K562 (cell line): Measurements from ENCODE around the gene FGD6. TPM values are rescaled to one million over a fixed set of nuclear protein-coding genes. Genes with fewer than 3 reads are reported as not detected.

ENCODE experiments used
- AFF1 ChIP-seq, 2 experiments: fragments of 450-650 bp; IDR thresholded peaks; 2 replicates each; pipeline ENCODE4 v1.6.1; 2018; ENCODE audit warnings: mild to moderate bottlenecking in 2 of 2, low read depth in 1 of 2; ENCODE audit not compliant: partially characterized antibody in 2 of 2
- ELF1 ChIP-seq: fragments of 200-800 bp; sonication (Bioruptor generic); IDR thresholded peaks from 2 replicates; pipeline ENCODE4 v1.6.1; 2016; ENCODE audit warnings: missing genetic modification characterization, missing compliant biosample characterization
- FOXM1 ChIP-seq, 2 experiments: fragments of 450-650 bp in 1 of 2; sonication (generic) in 1 of 2; formaldehyde crosslinking in 1 of 2; IDR thresholded peaks; 2 replicates each; pipeline versions ENCODE4 v1.6.1 to v1.9.0; 2017 to 2022; ENCODE audit warnings: low read depth in 2 of 2, mild to moderate bottlenecking in 2 of 2, missing genetic modification reagents in 1 of 2, moderate library complexity in 1 of 2
- ILF3 ChIP-seq: fragments of 450-650 bp; IDR thresholded peaks from 2 replicates; pipeline ENCODE4 v1.6.1; 2018; ENCODE audit warnings: antibody characterized with exemption, mild to moderate bottlenecking, moderate library complexity, borderline replicate concordance
- KAT7 ChIP-seq: sonication (generic); formaldehyde crosslinking; IDR thresholded peaks from 2 replicates; pipeline ENCODE4 v1.8.0; 2022; ENCODE audit warnings: missing genetic modification reagents, mild to moderate bottlenecking, borderline replicate concordance
- NFRKB ChIP-seq: fragments of 450-650 bp; IDR thresholded peaks from 2 replicates; pipeline ENCODE4 v1.6.1; 2016; ENCODE audit warnings: low read depth
- TEAD2 ChIP-seq: fragments of 450-650 bp; IDR thresholded peaks from 2 replicates; pipeline ENCODE4 v1.6.1; 2016; ENCODE audit warnings: missing genetic modification characterization, control low read depth, missing compliant biosample characterization
- THRB ChIP-seq: fragments of 450-650 bp; formaldehyde crosslinking; conservative IDR thresholded peaks from 2 replicates; pipeline ENCODE4 v1.4.0; 2022; ENCODE audit warnings: mild to moderate bottlenecking, missing genetic modification characterization
- ZFP1 ChIP-seq: fragments of 450-650 bp; formaldehyde crosslinking; IDR thresholded peaks from 2 replicates; pipeline ENCODE4 v1.4.0; 2020; ENCODE audit warnings: mild to moderate bottlenecking, mixed read lengths
- ZFP30 ChIP-seq: fragments of 250-450 bp; sonication (Bioruptor Pico); IDR thresholded peaks from 2 replicates; pipeline ENCODE4 v1.8.0; 2022; ENCODE audit warnings: moderate library complexity, mild to moderate bottlenecking, inconsistent platforms, borderline replicate concordance
- ZFX ChIP-seq: sonication (generic); formaldehyde crosslinking; IDR thresholded peaks from 2 replicates; pipeline ENCODE4 v1.8.0; 2022; ENCODE audit warnings: mild to moderate bottlenecking, missing genetic modification reagents, moderate library complexity
- ZMIZ1 ChIP-seq, 2 experiments: fragments of 150-350 bp in 1 of 2; IDR thresholded peaks; 2 replicates each; pipeline ENCODE4 v1.6.1; 2012 to 2016; ENCODE audit warnings: low read depth in 2 of 2, low read length in 2 of 2, mild to moderate bottlenecking in 1 of 2, moderate library complexity in 1 of 2
- ZNF584 ChIP-seq: fragments of 200-800 bp; sonication (Bioruptor generic); IDR thresholded peaks from 2 replicates; pipeline ENCODE4 v1.6.1; 2016; ENCODE audit warnings: low read depth, mild to moderate bottlenecking, missing genetic modification characterization, missing compliant biosample characterization
- ZNF696 ChIP-seq: fragments of 250-450 bp; sonication (Bioruptor Pico); conservative IDR thresholded peaks from 2 replicates; pipeline ENCODE4 v1.4.0; 2020; ENCODE audit warnings: mild to moderate bottlenecking, moderate library complexity
- polyA plus RNA-seq, 8 experiments: library from polyadenylated mRNA; depleted of rRNA in 4 of 8; stranded (reverse) in 5 of 8; unstranded in 3 of 8; fragments of >200 nt; fragmentation: Nextera tagmentation in 2 of 8; fragmentation: Illumina TruSeq in 1 of 8; extraction: Ambion mirVana in 2 of 8; extraction: Trizol in 1 of 8; gene quantifications; 2 replicates each; pipeline versions ENCODE4 v1.2.1 to v1.2.3, GENCODE V29; 2011 to 2014; ENCODE audit warnings: inconsistent platforms in 1 of 8, missing spikeins in 1 of 8
- total RNA-seq, 7 experiments: library from RNA; depleted of rRNA in 6 of 7; stranded (reverse); fragments of >200 nt in 6 of 7; fragmentation: Illumina TruSeq in 2 of 7; extraction: Trizol in 2 of 7; gene quantifications; 2 replicates each; pipeline versions ENCODE4 v1.2.1 to v1.2.3, GENCODE V29; 2011 to 2021; ENCODE audit warnings: low replicate concordance in 1 of 7

The FGD6 gene
- total and polyA plus RNA-seq, 9 of the 15 experiments (the other 6 are each of a cell fraction or from before 2014, with no cell fraction given): 1.5 to 11.1 (median 5.8) TPM

- TF ChIP-seq FOXM1 (IDR thresholded peaks at IDR 0.05; ENCODE audit: low read depth): no peak
- no peak for TF ChIP-seq FOXM1 (CRISPR knock-in tag; IDR thresholded peaks at IDR 0.05; ENCODE audit: low read depth)
- peak; percentile 27; the same call in 1 of the 2 replicates for TF ChIP-seq KAT7
- TF ChIP-seq NFRKB: 0 out of 2 replicates have a peak, but pooled peaks have one; percentile 74
- TF ChIP-seq TEAD2: no peak
- peak; percentile 47; the same call in 1 of the 2 replicates for TF ChIP-seq ELF1 (tag)
- no peak for TF ChIP-seq ZFP30 (CRISPR knock-in tag)
- TF ChIP-seq ZFP1 (CRISPR knock-in tag): no peak
- no peak for TF ChIP-seq ZNF696 (CRISPR knock-in tag)
- peak; percentile 63 for TF ChIP-seq ZFX
- no peak for TF ChIP-seq ILF3
- no peak for TF ChIP-seq ZNF584 (CRISPR knock-in tag)
- peak in 1 of 2 experiments; percentile 88 for TF ChIP-seq AFF1 (IDR thresholded peaks at IDR 0.05; ENCODE audit: low read depth in 1 of 2, partially characterized antibody in 2 of 2)
- peak; percentile 11; the same call in 1 of the 2 replicates for TF ChIP-seq THRB
- peak in 1 of 2 experiments; percentile 74; a peak in 2 of 4 replicates for TF ChIP-seq ZMIZ1 (IDR thresholded peaks at IDR 0.05; ENCODE audit: low read depth in 2 of 2, low read length in 2 of 2)
Measured at GRCh38 chr12:95204141-95204866, 13.0 kb downstream of the FGD6 start (continued).
